C4-2B (cell line): ENCODE results near the gene ASL.

Source experiments
- ZFX ChIP-seq: fragments of 450-650 bp; IDR thresholded peaks from 2 replicates; pipeline ENCODE4 v1.6.1; 2017
- TF ChIP-seq, protein P1 (sequence below): fragments of 450-650 bp; conservative IDR thresholded peaks from 2 replicates; pipeline ENCODE4 v1.5.1; 2017; ENCODE audit warnings: mild to moderate bottlenecking

DNA sequence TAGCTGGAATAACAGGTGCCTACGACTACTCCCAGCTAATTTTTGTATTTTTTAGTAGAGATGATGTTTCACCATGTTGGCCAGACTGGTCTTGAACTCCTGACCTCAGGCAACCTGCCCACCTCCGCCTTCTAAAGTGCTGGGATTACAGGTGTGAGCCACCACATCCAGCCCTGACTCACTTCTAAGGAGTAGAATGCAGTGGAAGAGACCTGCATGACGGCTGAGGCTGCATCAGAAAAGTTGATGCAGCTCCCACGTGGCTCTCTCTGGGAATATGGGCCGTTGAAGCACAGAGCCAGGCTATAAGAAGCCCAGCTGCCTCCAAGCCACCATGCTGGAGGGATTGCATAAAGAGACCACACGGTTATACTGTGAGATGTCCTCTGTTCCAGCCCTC, 21.6 kb upstream of the ASL start:
- TF ChIP-seq, protein P1, sequence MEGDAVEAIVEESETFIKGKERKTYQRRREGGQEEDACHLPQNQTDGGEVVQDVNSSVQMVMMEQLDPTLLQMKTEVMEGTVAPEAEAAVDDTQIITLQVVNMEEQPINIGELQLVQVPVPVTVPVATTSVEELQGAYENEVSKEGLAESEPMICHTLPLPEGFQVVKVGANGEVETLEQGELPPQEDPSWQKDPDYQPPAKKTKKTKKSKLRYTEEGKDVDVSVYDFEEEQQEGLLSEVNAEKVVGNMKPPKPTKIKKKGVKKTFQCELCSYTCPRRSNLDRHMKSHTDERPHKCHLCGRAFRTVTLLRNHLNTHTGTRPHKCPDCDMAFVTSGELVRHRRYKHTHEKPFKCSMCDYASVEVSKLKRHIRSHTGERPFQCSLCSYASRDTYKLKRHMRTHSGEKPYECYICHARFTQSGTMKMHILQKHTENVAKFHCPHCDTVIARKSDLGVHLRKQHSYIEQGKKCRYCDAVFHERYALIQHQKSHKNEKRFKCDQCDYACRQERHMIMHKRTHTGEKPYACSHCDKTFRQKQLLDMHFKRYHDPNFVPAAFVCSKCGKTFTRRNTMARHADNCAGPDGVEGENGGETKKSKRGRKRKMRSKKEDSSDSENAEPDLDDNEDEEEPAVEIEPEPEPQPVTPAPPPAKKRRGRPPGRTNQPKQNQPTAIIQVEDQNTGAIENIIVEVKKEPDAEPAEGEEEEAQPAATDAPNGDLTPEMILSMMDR: no peak
- TF ChIP-seq ZFX: no peak
